CD4-positive, alpha-beta T cell treated with Interleukin-15 for 1 hour (primary cell): ENCODE results near the gene SFTPB.

Experiments used
- DNase-seq: peaks from one replicate; pipeline ENCODE4 v3.0.0-alpha.2; 2020

Gene SFTPB

DNA sequence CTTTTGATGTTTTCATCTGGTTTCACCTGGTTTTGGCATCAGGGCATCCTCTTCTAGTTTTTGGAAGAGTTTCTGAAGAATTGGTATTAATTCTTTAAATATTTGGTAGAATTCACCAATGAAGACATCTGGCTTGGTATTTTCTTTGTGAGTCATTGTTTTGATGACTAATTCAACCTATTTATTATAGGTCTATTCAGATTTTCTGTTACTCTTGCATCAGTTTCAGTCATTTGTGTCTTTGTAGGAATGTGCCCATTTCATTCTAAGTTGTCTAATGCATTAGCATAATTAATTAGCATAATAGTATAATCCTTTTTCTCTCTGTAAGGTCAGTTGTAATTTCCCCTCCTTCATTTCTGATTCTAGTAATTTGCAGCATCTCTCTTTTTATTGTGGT lies 34.2 kb upstream of the SFTPB start:
- no peak for DNase-seq

GRCh38 chr2:85699325-85699724 lies 31.3 kb upstream of the SFTPB start:
- DNase-seq = no peak

DNA sequence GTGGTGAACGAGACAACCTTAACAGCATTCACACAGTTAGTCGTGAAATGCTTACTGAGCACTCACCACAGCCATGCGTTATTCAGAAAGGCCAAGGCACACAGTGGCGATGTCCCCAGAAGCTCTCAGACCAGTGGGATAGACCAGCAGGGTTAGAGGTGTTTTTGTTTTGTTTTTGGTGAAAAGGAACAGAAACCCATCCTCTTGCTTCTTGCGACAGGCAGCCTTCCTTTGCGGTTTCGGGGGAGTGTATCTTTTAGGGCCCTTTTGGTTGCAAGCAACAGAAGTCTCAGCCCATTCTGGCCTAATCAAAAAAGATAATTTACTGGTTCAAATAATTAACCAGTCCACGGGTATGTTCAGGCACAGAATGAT lies 30.9 kb upstream of the SFTPB start:
- no peak for DNase-seq

- no peak for DNase-seq
Observed at GRCh38 chr2:85698184-85698879, 30.3 kb upstream of the SFTPB start.

- DNase-seq = no peak
Observed at GRCh38 chr2:85697716-85698115, 29.7 kb upstream of the SFTPB start.

DNA sequence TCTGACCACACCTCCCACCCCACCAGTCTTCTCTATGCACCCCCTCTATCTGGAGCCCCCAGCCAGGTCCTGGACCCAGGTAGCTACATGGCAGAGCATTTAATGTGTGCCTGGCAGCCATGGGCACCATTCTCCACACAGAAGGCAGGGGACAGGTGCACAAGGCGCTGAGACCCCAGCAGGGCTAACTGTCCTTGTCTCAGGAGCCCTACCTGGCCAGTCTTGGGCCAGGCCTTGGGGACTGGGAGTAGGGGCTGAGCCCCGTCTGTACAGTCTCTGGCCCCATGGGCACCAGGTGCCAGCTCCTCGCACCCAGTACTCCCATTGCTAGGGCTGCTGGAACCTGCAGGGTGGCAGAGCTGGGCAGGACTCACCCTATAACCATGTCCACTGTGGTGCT lies 29.1 kb upstream of the SFTPB start:
- no peak for DNase-seq

DNA sequence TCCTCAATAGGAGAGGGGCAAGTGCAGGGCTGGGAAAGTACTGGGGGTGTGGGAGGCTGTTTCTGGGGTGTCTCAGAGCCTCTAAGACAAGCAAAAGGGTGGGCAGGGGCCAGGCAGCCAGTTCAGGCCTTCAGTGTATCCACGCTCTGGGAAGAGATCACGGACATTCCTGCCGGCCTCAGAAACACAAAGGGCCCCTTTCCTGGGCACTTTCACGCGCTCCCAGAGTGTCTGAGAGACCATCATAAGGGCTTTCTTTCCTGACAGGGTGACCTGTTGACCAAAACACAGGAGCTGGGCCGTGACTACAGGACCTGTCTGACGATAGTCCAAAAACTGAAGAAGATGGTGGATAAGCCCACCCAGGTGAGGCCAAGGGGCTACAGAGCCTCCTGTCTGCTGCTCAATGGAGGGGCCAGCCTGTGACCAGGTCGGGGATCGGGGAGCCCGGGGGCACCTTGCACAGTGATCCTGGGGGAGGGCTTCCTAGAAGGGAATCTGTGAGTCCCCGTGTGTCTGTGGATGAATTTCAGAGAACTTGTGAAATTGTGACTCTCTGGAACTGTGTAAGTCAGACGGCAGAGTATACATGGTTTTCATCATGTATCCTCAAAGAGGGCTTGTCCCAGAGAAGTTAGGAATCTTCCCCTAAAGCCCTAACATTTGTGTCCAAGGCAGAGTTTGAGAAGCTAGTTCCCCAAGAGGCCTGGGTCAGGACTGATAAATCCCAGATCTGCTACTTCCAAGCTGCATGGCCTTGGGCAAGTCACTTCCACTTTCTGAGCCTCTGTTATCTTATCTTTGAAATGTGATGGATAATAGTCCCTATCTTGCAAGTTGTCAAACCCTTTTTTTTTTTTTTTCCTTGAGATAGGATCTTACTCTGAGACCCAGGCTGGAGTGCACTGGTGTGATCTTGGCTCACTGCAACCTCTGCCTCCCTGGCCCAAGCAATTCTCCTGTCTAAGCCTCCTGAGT lies 28.0 kb upstream of the SFTPB start:
- DNase-seq = no peak

DNA sequence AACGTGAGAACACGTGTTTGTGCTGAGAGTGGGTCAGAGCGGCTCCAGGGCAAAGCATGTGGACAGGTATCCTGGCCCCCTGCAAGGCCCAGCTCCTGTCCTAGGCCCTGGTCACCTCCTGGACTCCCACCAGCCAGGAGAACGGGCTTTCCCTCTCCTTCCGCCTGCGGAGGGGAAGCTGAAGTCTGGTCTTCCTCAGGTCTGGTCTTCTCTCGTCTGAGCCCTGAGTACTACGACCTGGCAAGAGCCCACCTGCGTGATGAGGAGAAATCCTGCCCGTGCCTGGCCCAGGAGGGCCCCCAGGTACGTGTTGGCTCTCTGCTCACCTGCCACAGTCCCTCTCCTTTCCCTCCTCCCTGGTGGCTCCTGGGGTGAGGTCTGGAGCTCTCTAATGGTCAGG lies 27.1 kb upstream of the SFTPB start:
- no peak for DNase-seq

- peak; percentile 46 for DNase-seq
Observed at GRCh38 chr2:85694052-85695025, 26.3 kb upstream of the SFTPB start, which contains the start of gene GNLY. Gene GNLY (plus strand): TSS chr2:85694358. CDS start chr2:85694419, 61 bp downstream.

DNA sequence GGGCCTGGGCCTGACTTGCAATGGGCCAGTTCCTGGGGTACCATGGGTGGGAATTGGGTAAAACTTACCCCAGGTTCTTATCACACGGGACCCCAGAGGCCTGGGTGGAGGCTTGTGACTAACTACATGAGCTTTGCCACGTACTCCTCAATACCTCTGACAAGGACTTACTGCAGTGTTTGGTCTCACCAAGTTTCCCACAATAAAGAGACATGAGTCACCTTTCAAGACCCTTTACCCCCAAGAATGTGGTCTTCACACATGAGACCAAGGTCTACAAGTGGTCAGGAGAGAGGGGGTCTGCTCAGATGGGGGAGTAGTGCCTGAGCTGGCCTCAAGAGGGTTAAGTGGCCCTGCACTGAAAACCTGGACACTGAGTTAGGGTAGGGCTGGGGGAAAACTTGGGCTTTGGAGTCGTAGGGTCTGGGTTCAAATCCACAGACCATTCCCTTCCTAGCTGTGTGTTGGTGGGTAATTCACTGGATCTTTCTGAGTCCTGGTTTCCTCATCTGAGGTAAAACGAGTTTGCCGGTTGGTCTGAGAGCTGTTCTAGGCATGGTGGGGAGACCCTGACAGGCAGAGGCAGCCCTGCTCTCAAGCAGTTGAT lies 24.1 kb upstream of the SFTPB start:
- DNase-seq = no peak

GRCh38 chr2:85690932-85691331 lies 22.9 kb upstream of the SFTPB start:
- no peak for DNase-seq

GRCh38 chr2:85684806-85685205 lies 16.8 kb upstream of the SFTPB start:
- DNase-seq = no peak

DNA sequence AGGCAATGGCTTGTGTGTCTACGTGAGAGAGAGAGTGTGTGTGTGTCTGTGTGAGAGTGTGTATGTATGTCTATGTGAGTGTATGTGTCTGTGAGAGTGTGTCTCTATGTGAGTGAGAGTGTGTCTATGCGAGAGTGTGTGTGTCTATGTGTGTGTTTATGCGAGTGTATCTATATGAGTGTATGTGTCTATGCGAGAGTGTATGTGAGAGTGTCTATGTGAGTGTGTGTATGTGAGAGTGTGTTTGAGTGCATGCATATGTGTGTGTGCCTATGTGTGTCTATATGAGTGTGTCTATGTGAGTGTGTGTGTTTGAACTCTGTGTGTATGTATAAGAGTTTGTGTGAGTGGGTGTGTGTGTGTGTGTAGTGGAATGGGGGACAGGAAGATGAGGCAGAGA lies 16.4 kb upstream of the SFTPB start:
- DNase-seq = no peak

DNA sequence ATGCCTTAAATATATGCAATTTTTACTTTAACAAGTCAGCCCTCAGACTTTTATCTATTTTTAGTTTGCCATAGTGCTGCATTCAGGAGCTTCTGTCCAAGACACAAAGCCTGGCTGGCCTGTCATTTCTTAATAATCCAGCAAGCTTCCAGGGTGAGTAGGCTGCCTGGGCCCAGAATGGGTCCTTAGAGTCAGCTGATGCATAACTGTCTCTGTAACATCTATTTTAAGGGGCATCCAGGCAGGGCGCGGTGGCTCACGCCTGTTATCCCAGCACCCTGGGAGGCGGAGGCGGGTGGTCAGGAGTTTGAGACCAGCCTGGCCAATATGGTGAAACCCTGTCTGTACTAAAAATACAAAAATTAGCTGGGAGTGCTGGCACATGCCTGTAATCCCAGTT lies 14.4 kb upstream of the SFTPB start:
- DNase-seq = no peak

DNA sequence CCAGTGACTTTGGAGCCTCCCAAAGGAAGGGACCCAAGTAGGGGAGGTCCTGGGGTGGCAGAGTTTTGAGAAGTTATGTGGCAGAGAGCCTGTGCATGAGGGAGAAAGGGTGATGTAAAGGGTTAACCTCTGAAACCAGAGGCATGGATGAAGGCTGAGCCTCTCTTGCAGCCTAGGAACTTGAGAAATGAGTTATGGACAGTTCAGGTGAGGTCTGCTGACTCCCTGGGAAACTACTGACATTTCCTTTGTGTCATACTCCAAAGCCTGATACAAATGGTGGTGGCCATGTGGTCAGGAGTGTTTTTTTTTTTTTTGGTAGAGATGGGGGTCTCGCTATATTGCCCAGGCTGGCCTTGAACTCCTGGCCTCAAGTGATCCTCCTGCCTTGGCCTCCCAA lies 13.8 kb upstream of the SFTPB start:
- DNase-seq = no peak

DNA sequence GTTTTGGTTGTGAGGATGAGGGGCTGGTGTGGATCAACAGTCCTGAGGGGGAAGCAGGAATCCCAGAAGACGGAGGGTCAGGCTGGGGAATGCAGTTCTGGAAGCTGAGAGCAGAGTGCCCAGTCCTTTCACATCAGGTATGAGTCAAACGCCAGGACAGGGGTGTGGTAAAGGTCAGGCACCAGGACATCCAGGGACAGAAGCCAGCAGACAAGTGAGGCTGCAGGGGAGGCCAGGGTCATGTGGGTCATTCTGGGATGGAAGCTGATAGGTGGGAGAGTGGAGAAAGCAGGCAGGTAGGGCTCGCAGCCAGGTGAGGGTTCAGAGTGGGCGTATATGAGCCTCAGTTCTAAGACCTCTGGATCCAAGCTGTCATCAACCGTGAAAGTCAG lies 13.4 kb upstream of the SFTPB start:
- DNase-seq = no peak

GRCh38 chr2:85680707-85681371 lies 12.8 kb upstream of the SFTPB start:
- DNase-seq = no peak

GRCh38 chr2:85678794-85679672 lies 11.0 kb upstream of the SFTPB start:
- peak; percentile 66 for DNase-seq

- no peak for DNase-seq
Observed at GRCh38 chr2:85678377-85678776, 10.4 kb upstream of the SFTPB start.

GRCh38 chr2:85675866-85676548 lies 8.0 kb upstream of the SFTPB start:
- no peak for DNase-seq
